WTC11 (cell line): ENCODE data around the gene CCNL1. TPM values are rescaled to one million over a fixed set of nuclear protein-coding genes. Genes with fewer than 3 reads are reported as not detected.
"Not testable (repeated sequence)": the region's sequence is repeated elsewhere in the genome, so short reads cannot be mapped to it uniquely, and the experiment has no call there.

Source experiments
- ATAC-seq: fragments of 200-7000 bp; cut with Tn5 transposase; 2 replicates; pipeline ENCODE4 v1.10.0; 2021; ENCODE audit warnings: mild to moderate bottlenecking, moderate library complexity
- CTCF ChIA-PET: fragments of 300-600 bp; sonication (Branson Sonifier 250); formaldehyde crosslinking; loops from one replicate; lab custom pipeline; 2021; ENCODE audit warnings: antibody characterized with exemption; lab: Charles Lee
- POLR2A ChIA-PET: fragments of 350-600 bp; sonication (Branson Sonifier 250); formaldehyde crosslinking; loops from one replicate; lab custom pipeline; 2021; ENCODE audit warnings: antibody characterized with exemption; lab: Charles Lee
- DNase-seq: peaks from one replicate; pipeline ENCODE4 v3.0.0; 2021; ENCODE audit warnings: low spot score
- H3K27ac Mint-ChIP-seq: 2 replicates; pipeline ENCODE4 v1.8.0; 2021; ENCODE audit warnings: mixed read lengths
- H3K27me3 Mint-ChIP-seq: 2 replicates; pipeline ENCODE4 v1.8.0; 2021; ENCODE audit warnings: low read depth, mild to moderate bottlenecking, moderate library complexity, mixed read lengths
- H3K36me3 Mint-ChIP-seq: 2 replicates; pipeline ENCODE4 v1.8.0; 2021; ENCODE audit warnings: mixed read lengths
- H3K4me1 Mint-ChIP-seq: 2 replicates; pipeline ENCODE4 v1.8.0; 2022; ENCODE audit warnings: mixed read lengths
- H3K4me3 Mint-ChIP-seq: 2 replicates; pipeline ENCODE4 v1.8.0; 2021; ENCODE audit warnings: mild to moderate bottlenecking, moderate library complexity, mixed read lengths
- H3K9me3 Mint-ChIP-seq: 2 replicates; pipeline ENCODE4 v1.8.0; 2021; ENCODE audit warnings: mixed read lengths
- ATF1 ChIP-seq: sonication (generic); formaldehyde crosslinking; IDR thresholded peaks from 2 replicates; pipeline ENCODE4 v1.8.1; 2023; ENCODE audit warnings: mild to moderate bottlenecking, moderate library complexity, missing genetic modification reagents
- CREB1 ChIP-seq: sonication (generic); formaldehyde crosslinking; IDR thresholded peaks from 2 replicates; pipeline ENCODE4 v1.8.0; 2023; ENCODE audit warnings: mild to moderate bottlenecking, missing genetic modification reagents
- ETV6 ChIP-seq: sonication (generic); formaldehyde crosslinking; IDR thresholded peaks from 2 replicates; pipeline ENCODE4 v1.8.1; 2022; ENCODE audit warnings: mild to moderate bottlenecking, missing genetic modification reagents
- FOXP1 ChIP-seq: sonication (generic); formaldehyde crosslinking; IDR thresholded peaks from 2 replicates; pipeline ENCODE4 v1.8.0; 2022; ENCODE audit warnings: missing genetic modification reagents, mild to moderate bottlenecking, moderate library complexity, borderline replicate concordance
- GABPB1 ChIP-seq: sonication (generic); formaldehyde crosslinking; IDR thresholded peaks from 2 replicates; pipeline ENCODE4 v1.8.1; 2023; ENCODE audit warnings: mild to moderate bottlenecking, missing genetic modification reagents
- GTF2I ChIP-seq: fragments of 250-450 bp; sonication (Bioruptor Pico); conservative IDR thresholded peaks from 2 replicates; pipeline ENCODE4 v1.4.0; 2021; ENCODE audit warnings: mild to moderate bottlenecking
- JAZF1 ChIP-seq: fragments of 250-450 bp; sonication (Bioruptor Pico); IDR thresholded peaks from 2 replicates; pipeline ENCODE4 v1.9.0; 2021; ENCODE audit warnings: moderate library complexity, mild to moderate bottlenecking, inconsistent platforms
- RELA ChIP-seq: sonication (generic); formaldehyde crosslinking; IDR thresholded peaks from 2 replicates; pipeline ENCODE4 v1.8.1; 2022; ENCODE audit warnings: missing genetic modification reagents, mild to moderate bottlenecking, borderline replicate concordance
- SP1 ChIP-seq: sonication (generic); formaldehyde crosslinking; conservative IDR thresholded peaks from 2 replicates; pipeline ENCODE4 v1.8.1; 2022; ENCODE audit warnings: missing genetic modification reagents
- TEAD1 ChIP-seq: sonication (generic); formaldehyde crosslinking; IDR thresholded peaks from 2 replicates; pipeline ENCODE4 v1.8.0; 2022; ENCODE audit warnings: mild to moderate bottlenecking, missing genetic modification reagents
- ZNF121 ChIP-seq: sonication (generic); formaldehyde crosslinking; IDR thresholded peaks from 2 replicates; pipeline ENCODE4 v1.8.0; 2023; ENCODE audit warnings: missing genetic modification reagents
- ZNF317 ChIP-seq: sonication (generic); formaldehyde crosslinking; IDR thresholded peaks from 2 replicates; pipeline ENCODE4 v1.8.1; 2023; ENCODE audit warnings: low read depth, mild to moderate bottlenecking, moderate library complexity, missing genetic modification reagents, borderline replicate concordance
- ZNF396 ChIP-seq: fragments of 250-450 bp; sonication (Bioruptor Pico); IDR thresholded peaks from 2 replicates; pipeline ENCODE4 v1.8.0; 2021; ENCODE audit warnings: mild to moderate bottlenecking, moderate library complexity, borderline replicate concordance
- ZNF671 ChIP-seq: fragments of 250-450 bp; sonication (Bioruptor Pico); IDR thresholded peaks from 2 replicates; pipeline ENCODE4 v1.8.0; 2021; ENCODE audit warnings: mild to moderate bottlenecking
- total RNA-seq: library from RNA; stranded (reverse); gene quantifications from 3 replicates; pipeline ENCODE4 v1.2.3, GENCODE V29; 2021
- TF ChIP-seq, protein P1 (sequence below): fragments of 200-600 bp; IDR thresholded peaks from 2 replicates; pipeline ENCODE4 v1.8.0; 2022; ENCODE audit warnings: antibody characterized with exemption
- TF ChIP-seq, protein P2 (sequence below): sonication (generic); formaldehyde crosslinking; IDR thresholded peaks from 2 replicates; pipeline ENCODE4 v1.8.1; 2023; ENCODE audit warnings: mild to moderate bottlenecking, moderate library complexity, missing genetic modification reagents
- TF ChIP-seq, protein P3 (sequence below): sonication (generic); formaldehyde crosslinking; IDR thresholded peaks from 2 replicates; pipeline ENCODE4 v1.8.1; 2022; ENCODE audit warnings: missing genetic modification reagents, borderline replicate concordance
- TF ChIP-seq, protein P4 (sequence below): sonication (generic); formaldehyde crosslinking; IDR thresholded peaks from 2 replicates; pipeline ENCODE4 v1.8.1; 2023; ENCODE audit warnings: mild to moderate bottlenecking, missing genetic modification reagents, moderate library complexity
- TF ChIP-seq, protein P5 (sequence below): sonication (generic); formaldehyde crosslinking; IDR thresholded peaks from 2 replicates; pipeline ENCODE4 v1.8.1; 2023; ENCODE audit warnings: mild to moderate bottlenecking, missing genetic modification reagents

CCNL1 gene
- total RNA-seq, 1 experiment from 2014 or later: 79.6 TPM

DNA sequence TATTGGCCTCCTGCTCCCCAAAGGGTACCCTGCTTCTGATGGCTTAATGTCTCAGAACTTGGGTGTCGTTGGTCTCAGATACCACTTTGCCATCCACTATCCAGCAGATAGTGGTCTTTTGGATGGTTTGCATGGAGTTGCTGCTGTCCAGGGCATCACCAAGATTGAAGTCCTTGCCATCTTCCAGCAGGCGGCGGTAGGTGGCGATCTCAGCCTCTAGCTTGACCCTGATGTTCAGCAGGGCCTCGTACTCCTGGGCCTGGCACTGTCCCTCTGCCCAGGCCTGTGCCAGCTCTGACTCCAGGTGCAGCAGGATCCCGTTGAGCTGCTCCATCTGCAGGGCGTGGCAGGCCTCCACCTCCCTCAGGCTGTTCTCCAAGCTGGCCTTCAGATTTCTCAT is 2.7 kb upstream of the CCNL1 start:
- peaks cover 26% of the 10 kb centered on the region for H3K4me1 Mint-ChIP-seq
- not testable (repeated sequence) for H3K9me3 Mint-ChIP-seq, ATAC-seq, H3K27me3 Mint-ChIP-seq, H3K4me3 Mint-ChIP-seq, H3K27ac Mint-ChIP-seq
- ChIA-PET CTCF (interaction anchor here (0.6 to 3.5 kb wide), 7 partner anchors 9 to 410 kb away, joined by 3 to 22 read pairs (median 7); no protein-coding TSS in a partner anchor), POLR2A (interaction anchor here (3.2 kb wide), 1 partner anchor 12 kb away, joined by 13 read pairs; no protein-coding TSS in a partner anchor)
- DNase-seq: peak; percentile 75
- H3K36me3 Mint-ChIP-seq: peaks cover 17% of the 10 kb centered on the region
- TF ChIP-seq ZNF121 (CRISPR knock-in tag): 0 out of 2 replicates have a peak, but pooled peaks have one; percentile 40
- TF ChIP-seq, protein P1, sequence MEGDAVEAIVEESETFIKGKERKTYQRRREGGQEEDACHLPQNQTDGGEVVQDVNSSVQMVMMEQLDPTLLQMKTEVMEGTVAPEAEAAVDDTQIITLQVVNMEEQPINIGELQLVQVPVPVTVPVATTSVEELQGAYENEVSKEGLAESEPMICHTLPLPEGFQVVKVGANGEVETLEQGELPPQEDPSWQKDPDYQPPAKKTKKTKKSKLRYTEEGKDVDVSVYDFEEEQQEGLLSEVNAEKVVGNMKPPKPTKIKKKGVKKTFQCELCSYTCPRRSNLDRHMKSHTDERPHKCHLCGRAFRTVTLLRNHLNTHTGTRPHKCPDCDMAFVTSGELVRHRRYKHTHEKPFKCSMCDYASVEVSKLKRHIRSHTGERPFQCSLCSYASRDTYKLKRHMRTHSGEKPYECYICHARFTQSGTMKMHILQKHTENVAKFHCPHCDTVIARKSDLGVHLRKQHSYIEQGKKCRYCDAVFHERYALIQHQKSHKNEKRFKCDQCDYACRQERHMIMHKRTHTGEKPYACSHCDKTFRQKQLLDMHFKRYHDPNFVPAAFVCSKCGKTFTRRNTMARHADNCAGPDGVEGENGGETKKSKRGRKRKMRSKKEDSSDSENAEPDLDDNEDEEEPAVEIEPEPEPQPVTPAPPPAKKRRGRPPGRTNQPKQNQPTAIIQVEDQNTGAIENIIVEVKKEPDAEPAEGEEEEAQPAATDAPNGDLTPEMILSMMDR: peak; percentile 38; the same call in 1 of the 2 replicates

DNA sequence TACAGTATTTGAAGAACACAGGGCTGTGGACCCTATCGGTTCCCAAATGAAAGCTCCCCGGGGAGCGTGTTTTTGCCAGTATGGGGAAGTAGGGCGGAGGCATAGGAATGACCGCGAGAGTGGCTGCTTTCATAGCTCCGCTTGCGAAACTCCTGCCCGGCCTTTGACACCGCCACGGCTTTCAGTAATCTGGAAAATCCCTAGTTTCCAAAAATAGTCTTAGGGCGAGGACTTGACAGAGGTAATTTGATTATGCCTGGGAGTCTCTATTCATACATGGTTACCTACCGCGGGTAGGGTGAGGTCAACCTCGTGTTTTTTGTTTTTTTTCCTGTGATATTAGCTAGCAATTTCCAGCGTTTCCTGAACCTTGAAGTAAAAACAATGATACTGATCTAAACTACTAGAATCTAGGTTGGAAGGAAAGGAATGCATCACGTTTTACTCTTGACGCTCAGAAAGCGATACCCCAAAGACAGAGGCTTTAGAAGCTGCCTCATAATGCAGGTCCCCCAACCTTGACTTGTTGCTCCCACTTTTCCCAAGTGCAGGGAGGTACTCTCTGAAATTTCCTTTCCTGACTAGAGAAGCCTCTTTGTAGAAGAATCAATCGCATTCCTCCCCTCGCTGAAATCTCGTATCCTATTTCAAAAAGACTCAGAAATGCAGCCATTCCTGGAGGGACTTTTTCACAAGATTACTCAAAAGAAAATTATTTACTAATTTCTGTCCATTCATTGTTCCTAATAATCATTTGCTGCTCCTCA is 894 bp upstream of the CCNL1 start:
- TF ChIP-seq ATF1 (CRISPR knock-in tag): no peak
- TF ChIP-seq JAZF1 (CRISPR knock-in tag): no peak
- TF ChIP-seq ZNF396: no peak
- TF ChIP-seq ZNF317 (CRISPR knock-in tag): no peak
- TF ChIP-seq GABPB1: no peak; the same call in 1 of the 2 replicates
- TF ChIP-seq, all 79 proteins: peak for 0
- H3K4me1 Mint-ChIP-seq: peaks cover 43% of the 10 kb centered on the region
- POLR2A ChIA-PET: interaction anchor here (0.8 to 3.0 kb wide), 6 partner anchors 11 to 606 kb away, joined by 3 to 77 read pairs (median 5); partner anchors contain the start of gene SSR3
- peaks cover 35% of the 10 kb centered on the region for H3K36me3 Mint-ChIP-seq
- DNase-seq (no peak), ATAC-seq (peak; percentile 17)
- CTCF ChIA-PET: interaction anchor here (0.8 to 2.7 kb wide), 7 partner anchors 14 to 606 kb away, joined by 3 to 19 read pairs (median 5); partner anchors contain the start of gene SSR3
- no peaks in the 10 kb centered on the region for H3K27me3 Mint-ChIP-seq
- peak overlapping the region; percentile 96 for H3K4me3 Mint-ChIP-seq
- no peaks in the 10 kb centered on the region for H3K9me3 Mint-ChIP-seq
- H3K27ac Mint-ChIP-seq: peak overlapping the region; percentile 98

DNA sequence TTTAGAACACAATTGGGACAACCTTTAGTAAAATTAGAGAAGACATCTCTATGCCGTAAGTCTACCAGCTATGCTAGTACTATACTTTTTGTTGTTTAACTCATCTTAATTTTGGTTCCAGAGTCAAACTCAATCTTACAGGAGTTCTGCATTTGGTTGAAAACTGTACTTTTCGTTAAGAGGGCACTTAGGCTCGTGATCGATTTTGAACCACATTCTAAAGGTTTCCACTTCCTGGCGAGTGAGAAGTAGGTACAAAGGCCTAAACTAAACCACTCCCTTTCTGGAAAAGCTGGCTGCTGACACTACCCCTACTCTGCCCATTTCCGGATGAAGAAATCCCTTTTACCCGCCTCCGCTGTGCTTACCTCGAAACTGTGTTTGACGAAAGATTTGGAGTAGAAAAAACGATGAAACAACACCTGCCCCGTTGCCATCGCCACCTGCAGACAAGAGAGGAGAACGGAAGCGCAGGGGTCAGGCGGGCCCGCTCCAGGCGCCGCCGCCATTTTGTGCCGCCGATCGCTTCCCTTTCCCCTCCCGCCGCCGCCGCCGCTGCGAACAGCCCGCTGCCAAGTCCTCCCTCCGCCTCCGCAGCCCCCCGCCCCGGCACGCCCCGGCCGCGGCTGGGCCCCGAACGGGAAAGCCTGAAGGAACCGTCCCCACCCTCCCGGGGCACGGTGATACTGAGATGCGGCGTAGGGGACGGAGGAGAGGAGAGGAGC is 748 bp downstream of the CCNL1 start:
- ChIA-PET CTCF (interaction anchor here (1.1 to 2.7 kb wide), 4 partner anchors 15 to 604 kb away, joined by 4 to 19 read pairs (median 4); partner anchors contain the start of gene SSR3), POLR2A (interaction anchor here (0.8 to 3.0 kb wide), 6 partner anchors 12 to 484 kb away, joined by 3 to 77 read pairs (median 4); partner anchors contain the start of gene TIPARP)
- Mint-ChIP-seq H3K4me1 (peaks cover 46% of the 10 kb centered on the region), H3K4me3 (peak overlapping the region; percentile 96), H3K27ac (peak overlapping the region; percentile 97), H3K36me3 (peaks cover 50% of the 10 kb centered on the region), H3K9me3 (no peaks in the 10 kb centered on the region), H3K27me3 (no peaks in the 10 kb centered on the region)
- ATAC-seq: peak; percentile 43
- DNase-seq: peak; percentile 65
- TF ChIP-seq GABPB1 (peak; percentile 36; the same call in 1 of the 2 replicates), CREB1 (CRISPR knock-in tag) (no peak)
- TF ChIP-seq, protein P2, sequence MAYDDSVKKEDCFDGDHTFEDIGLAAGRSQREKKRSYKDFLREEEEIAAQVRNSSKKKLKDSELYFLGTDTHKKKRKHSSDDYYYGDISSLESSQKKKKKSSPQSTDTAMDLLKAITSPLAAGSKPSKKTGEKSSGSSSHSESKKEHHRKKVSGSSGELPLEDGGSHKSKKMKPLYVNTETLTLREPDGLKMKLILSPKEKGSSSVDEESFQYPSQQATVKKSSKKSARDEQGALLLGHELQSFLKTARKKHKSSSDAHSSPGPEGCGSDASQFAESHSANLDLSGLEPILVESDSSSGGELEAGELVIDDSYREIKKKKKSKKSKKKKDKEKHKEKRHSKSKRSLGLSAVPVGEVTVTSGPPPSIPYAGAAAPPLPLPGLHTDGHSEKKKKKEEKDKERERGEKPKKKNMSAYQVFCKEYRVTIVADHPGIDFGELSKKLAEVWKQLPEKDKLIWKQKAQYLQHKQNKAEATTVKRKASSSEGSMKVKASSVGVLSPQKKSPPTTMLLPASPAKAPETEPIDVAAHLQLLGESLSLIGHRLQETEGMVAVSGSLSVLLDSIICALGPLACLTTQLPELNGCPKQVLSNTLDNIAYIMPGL: 0 out of 2 replicates have a peak, but pooled peaks have one; percentile 7

DNA sequence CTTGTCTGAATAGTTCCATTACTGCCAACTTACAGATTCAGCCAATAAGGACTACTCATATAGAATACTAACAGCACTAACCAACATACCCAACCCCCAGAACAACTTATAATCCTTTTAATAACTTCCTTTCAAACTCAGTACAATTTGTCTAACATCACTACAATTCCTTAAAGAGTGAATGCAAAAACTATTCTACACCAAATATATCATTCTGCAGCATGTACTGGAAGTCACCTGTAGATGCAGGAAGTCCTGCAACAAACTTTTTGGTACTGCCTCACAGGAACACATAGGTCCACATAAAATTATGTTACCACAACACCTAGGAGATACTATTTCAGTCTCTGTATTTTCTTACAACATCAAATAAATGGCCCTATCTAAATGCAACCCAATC is 2.1 kb downstream of the CCNL1 start:
- peaks cover 46% of the 10 kb centered on the region for H3K4me1 Mint-ChIP-seq
- H3K9me3 Mint-ChIP-seq: no peaks in the 10 kb centered on the region
- POLR2A ChIA-PET: no interaction called here
- H3K27ac Mint-ChIP-seq: peak overlapping the region; percentile 97
- H3K4me3 Mint-ChIP-seq: peak overlapping the region; percentile 96
- DNase-seq (no peak), ATAC-seq (no peak)
- peaks cover 61% of the 10 kb centered on the region for H3K36me3 Mint-ChIP-seq
- CTCF ChIA-PET: no interaction called here
- no peaks in the 10 kb centered on the region for H3K27me3 Mint-ChIP-seq
- TF ChIP-seq ETV6 (no peak), TEAD1 (CRISPR knock-in tag) (no peak), GTF2I (CRISPR knock-in tag) (no peak), FOXP1 (CRISPR knock-in tag) (no peak), ZNF671 (no peak), JAZF1 (CRISPR knock-in tag) (no peak), SP1 (CRISPR knock-in tag) (no peak), RELA (no peak)
- TF ChIP-seq, protein P3, sequence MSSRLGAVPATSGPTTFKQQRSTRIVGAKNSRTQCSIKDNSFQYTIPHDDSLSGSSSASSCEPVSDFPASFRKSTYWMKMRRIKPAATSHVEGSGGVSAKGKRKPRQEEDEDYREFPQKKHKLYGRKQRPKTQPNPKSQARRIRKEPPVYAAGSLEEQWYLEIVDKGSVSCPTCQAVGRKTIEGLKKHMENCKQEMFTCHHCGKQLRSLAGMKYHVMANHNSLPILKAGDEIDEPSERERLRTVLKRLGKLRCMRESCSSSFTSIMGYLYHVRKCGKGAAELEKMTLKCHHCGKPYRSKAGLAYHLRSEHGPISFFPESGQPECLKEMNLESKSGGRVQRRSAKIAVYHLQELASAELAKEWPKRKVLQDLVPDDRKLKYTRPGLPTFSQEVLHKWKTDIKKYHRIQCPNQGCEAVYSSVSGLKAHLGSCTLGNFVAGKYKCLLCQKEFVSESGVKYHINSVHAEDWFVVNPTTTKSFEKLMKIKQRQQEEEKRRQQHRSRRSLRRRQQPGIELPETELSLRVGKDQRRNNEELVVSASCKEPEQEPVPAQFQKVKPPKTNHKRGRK (CRISPR knock-in tag): no peak
- TF ChIP-seq, protein P4, sequence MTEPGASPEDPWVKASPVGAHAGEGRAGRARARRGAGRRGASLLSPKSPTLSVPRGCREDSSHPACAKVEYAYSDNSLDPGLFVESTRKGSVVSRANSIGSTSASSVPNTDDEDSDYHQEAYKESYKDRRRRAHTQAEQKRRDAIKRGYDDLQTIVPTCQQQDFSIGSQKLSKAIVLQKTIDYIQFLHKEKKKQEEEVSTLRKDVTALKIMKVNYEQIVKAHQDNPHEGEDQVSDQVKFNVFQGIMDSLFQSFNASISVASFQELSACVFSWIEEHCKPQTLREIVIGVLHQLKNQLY (CRISPR knock-in tag): no peak
- TF ChIP-seq, protein P5, sequence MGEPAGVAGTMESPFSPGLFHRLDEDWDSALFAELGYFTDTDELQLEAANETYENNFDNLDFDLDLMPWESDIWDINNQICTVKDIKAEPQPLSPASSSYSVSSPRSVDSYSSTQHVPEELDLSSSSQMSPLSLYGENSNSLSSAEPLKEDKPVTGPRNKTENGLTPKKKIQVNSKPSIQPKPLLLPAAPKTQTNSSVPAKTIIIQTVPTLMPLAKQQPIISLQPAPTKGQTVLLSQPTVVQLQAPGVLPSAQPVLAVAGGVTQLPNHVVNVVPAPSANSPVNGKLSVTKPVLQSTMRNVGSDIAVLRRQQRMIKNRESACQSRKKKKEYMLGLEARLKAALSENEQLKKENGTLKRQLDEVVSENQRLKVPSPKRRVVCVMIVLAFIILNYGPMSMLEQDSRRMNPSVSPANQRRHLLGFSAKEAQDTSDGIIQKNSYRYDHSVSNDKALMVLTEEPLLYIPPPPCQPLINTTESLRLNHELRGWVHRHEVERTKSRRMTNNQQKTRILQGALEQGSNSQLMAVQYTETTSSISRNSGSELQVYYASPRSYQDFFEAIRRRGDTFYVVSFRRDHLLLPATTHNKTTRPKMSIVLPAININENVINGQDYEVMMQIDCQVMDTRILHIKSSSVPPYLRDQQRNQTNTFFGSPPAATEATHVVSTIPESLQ (CRISPR knock-in tag): no peak
